GM12878 (cell line): ENCODE measurements around the gene KCNRG. TPM values are rescaled to one million over a fixed set of nuclear protein-coding genes. Genes with fewer than 3 reads are reported as not detected.

ENCODE experiments used
- BCL11A ChIP-seq: IDR thresholded peaks from 2 replicates; pipeline ENCODE4 v1.6.1; 2011; ENCODE audit warnings: low read depth, low read length
- BCL3 ChIP-seq: IDR thresholded peaks from 2 replicates; pipeline ENCODE4 v1.6.1; 2011; ENCODE audit warnings: borderline replicate concordance, low read depth, mild to moderate bottlenecking, moderate library complexity, low read length; ENCODE audit not compliant: insufficient read depth, poor library complexity, severe bottlenecking
- BMI1 ChIP-seq: fragments of 450-650 bp; IDR thresholded peaks from 2 replicates; pipeline ENCODE4 v1.6.1; 2016; ENCODE audit warnings: mild to moderate bottlenecking, moderate library complexity, borderline replicate concordance
- CBFB ChIP-seq: IDR thresholded peaks from 2 replicates; pipeline ENCODE4 v1.6.1; 2016; ENCODE audit warnings: antibody characterized with exemption, low read depth
- CBX3 ChIP-seq: fragments of 200-600 bp; sonication (generic); IDR thresholded peaks from 2 replicates; pipeline ENCODE4 v1.6.1; 2016; ENCODE audit warnings: low read depth, borderline replicate concordance
- CTCF ChIP-seq, 3 experiments: IDR thresholded peaks in 2 of 3; conservative IDR thresholded peaks in 1 of 3; 2 replicates each; pipeline ENCODE4 v1.5.1; 2011; ENCODE audit warnings: low read depth in 3 of 3, low read length in 3 of 3, mild to moderate bottlenecking in 3 of 3, control low read depth in 2 of 3, moderate library complexity in 2 of 3, inconsistent platforms in 1 of 3, mixed read lengths in 1 of 3; ENCODE audit not compliant: control insufficient read depth in 2 of 3, insufficient read depth in 1 of 3; ENCODE audit errors: extremely low read depth in 1 of 3
- EP300 ChIP-seq, 2 experiments: fragments of 150-350 bp in 1 of 2; IDR thresholded peaks; 2 replicates each; pipeline ENCODE4 v1.6.1; 2011 to 2012; ENCODE audit warnings: low read depth in 2 of 2, low read length in 2 of 2, borderline replicate concordance in 1 of 2, improper control_type of control experiment in 1 of 2, inconsistent platforms in 1 of 2; ENCODE audit not compliant: control insufficient read depth in 1 of 2
- FOS ChIP-seq: IDR thresholded peaks from 3 replicates; pipeline ENCODE4 v1.6.1; 2011; ENCODE audit warnings: borderline replicate concordance; ENCODE audit not compliant: insufficient read length; ENCODE audit errors: extremely low read depth
- JUNB ChIP-seq: IDR thresholded peaks from 2 replicates; pipeline ENCODE4 v1.6.1; 2016; ENCODE audit warnings: antibody characterized with exemption, mild to moderate bottlenecking
- MLLT1 ChIP-seq: fragments of 450-650 bp; IDR thresholded peaks from 2 replicates; pipeline ENCODE4 v1.6.1; 2016; ENCODE audit warnings: mild to moderate bottlenecking
- MTA3 ChIP-seq: IDR thresholded peaks from 2 replicates; pipeline ENCODE4 v1.6.1; 2012; ENCODE audit warnings: low read length, inconsistent platforms, borderline replicate concordance
- NFIC ChIP-seq: IDR thresholded peaks from 2 replicates; pipeline ENCODE4 v1.6.1; 2012; ENCODE audit warnings: low read depth, mild to moderate bottlenecking, inconsistent platforms, low read length, moderate library complexity
- SMAD1 ChIP-seq: fragments of 450-650 bp; IDR thresholded peaks from 2 replicates; pipeline ENCODE4 v1.6.1; 2018; ENCODE audit warnings: mild to moderate bottlenecking, low read depth; ENCODE audit not compliant: partially characterized antibody
- SRF ChIP-seq, 2 experiments: IDR thresholded peaks; 2 replicates each; pipeline ENCODE4 v1.6.1; 2011; ENCODE audit warnings: low read depth in 2 of 2, low read length in 2 of 2, mild to moderate bottlenecking in 1 of 2, moderate library complexity in 1 of 2
- TCF12 ChIP-seq: IDR thresholded peaks from 2 replicates; pipeline ENCODE4 v1.6.1; 2011; ENCODE audit warnings: low read depth, mild to moderate bottlenecking, low read length
- TCF3 ChIP-seq: IDR thresholded peaks from 2 replicates; pipeline ENCODE4 v1.6.1; 2012; ENCODE audit warnings: low read depth, mild to moderate bottlenecking, low read length, borderline replicate concordance; ENCODE audit not compliant: insufficient read depth
- TCF7 ChIP-seq: IDR thresholded peaks from 2 replicates; pipeline ENCODE4 v1.6.1; 2014; ENCODE audit warnings: antibody characterized with exemption, borderline replicate concordance
- ZBTB40 ChIP-seq: fragments of 450-650 bp; IDR thresholded peaks from 2 replicates; pipeline ENCODE4 v1.6.1; 2016; ENCODE audit warnings: mild to moderate bottlenecking, moderate library complexity, borderline replicate concordance
- polyA plus RNA-seq, 11 experiments: library from polyadenylated mRNA; depleted of rRNA in 4 of 11; unstranded in 6 of 11; stranded (reverse) in 5 of 11; fragments of >200 nt; fragmentation: Nextera tagmentation in 4 of 11; fragmentation: Illumina TruSeq in 1 of 11; extraction: Ambion mirVana in 4 of 11; extraction: Trizol in 1 of 11; gene quantifications; 1 replicate in 1 of 11; 2 replicates in 10 of 11; pipeline versions ENCODE4 v1.2.1 to v1.2.3, GENCODE V29; 2011 to 2016; ENCODE audit warnings: inconsistent platforms in 2 of 11, missing spikeins in 2 of 11, low read depth in 1 of 11
- total RNA-seq, 4 experiments: library from RNA; depleted of rRNA in 3 of 4; stranded (reverse); fragments of >200 nt in 3 of 4; fragmentation: Illumina TruSeq in 1 of 4; extraction: Trizol in 1 of 4; gene quantifications; 2 replicates each; pipeline versions ENCODE4 v1.2.1 to v1.2.3, GENCODE V29; 2013 to 2021

KCNRG gene
- total and polyA plus RNA-seq, 10 of the 15 experiments (the other 5 are each of a cell fraction or from before 2014, with no cell fraction given): 0.37 to 1.5 (median 0.58) TPM

GRCh38 chr13:49996951-49997895 is 18.0 kb upstream of the KCNRG start, which contains the start of gene TRIM13 (continued):
- TF ChIP-seq SRF (IDR thresholded peaks at IDR 0.05; ENCODE audit: low read depth in 2 of 2, low read length in 2 of 2) (0 out of 4 replicates have a peak, but pooled peaks of 1 of the 2 experiments have one; percentile 27), BMI1 (no peak), EP300 (IDR thresholded peaks at IDR 0.05; ENCODE audit: borderline replicate concordance in 1 of 2, control insufficient read depth in 1 of 2, low read depth in 2 of 2, low read length in 2 of 2) (0 out of 4 replicates have a peak, but pooled peaks of 1 of the 2 experiments have one; percentile 26), JUNB (no peak), CTCF (IDR thresholded peaks at IDR 0.05 in 2 of 3, conservative IDR thresholded peaks at IDR 0.05 in 1 of 3; ENCODE audit: control insufficient read depth in 2 of 3, extremely low read depth in 1 of 3, insufficient read depth in 1 of 3, low read depth in 3 of 3, low read length in 3 of 3) (peak; percentile 80 to 87 (median 81)), TCF3 (no peak), ZBTB40 (no peak), BCL3 (peak; percentile 25), TCF12 (0 out of 2 replicates have a peak, but pooled peaks have one; percentile 2), MLLT1 (peak; percentile 69), FOS (no peak), SMAD1 (no peak), BCL11A (0 out of 2 replicates have a peak, but pooled peaks have one; percentile 6), TCF7 (no peak), CBX3 (no peak), CBFB (no peak), NFIC (0 out of 2 replicates have a peak, but pooled peaks have one; percentile 31), MTA3 (no peak; the same call in 1 of the 2 replicates)
